H54 (cell line): ENCODE data around the gene TRPT1.

Experiments used
- DNase-seq: peaks from one replicate; pipeline ENCODE4 v3.0.0; 2011; ENCODE audit warnings: low spot score, mixed read lengths; ENCODE audit not compliant: insufficient read length
- FAIRE-seq: peaks from 3 replicates; lab custom pipeline; 2011; peaks lifted over from hg19 to GRCh38; lab: Jason Lieb, UNC
- POLR2A ChIP-seq: IDR thresholded peaks from 2 replicates; pipeline ENCODE4 v1.6.1; 2011; ENCODE audit warnings: low read depth, mild to moderate bottlenecking, low read length

Gene TRPT1

GRCh38 chr11:64244966-64245365 is 19.0 kb upstream of the TRPT1 start:
- DNase-seq (no peak), FAIRE-seq (no peak)
- TF ChIP-seq POLR2A = no peak

DNA sequence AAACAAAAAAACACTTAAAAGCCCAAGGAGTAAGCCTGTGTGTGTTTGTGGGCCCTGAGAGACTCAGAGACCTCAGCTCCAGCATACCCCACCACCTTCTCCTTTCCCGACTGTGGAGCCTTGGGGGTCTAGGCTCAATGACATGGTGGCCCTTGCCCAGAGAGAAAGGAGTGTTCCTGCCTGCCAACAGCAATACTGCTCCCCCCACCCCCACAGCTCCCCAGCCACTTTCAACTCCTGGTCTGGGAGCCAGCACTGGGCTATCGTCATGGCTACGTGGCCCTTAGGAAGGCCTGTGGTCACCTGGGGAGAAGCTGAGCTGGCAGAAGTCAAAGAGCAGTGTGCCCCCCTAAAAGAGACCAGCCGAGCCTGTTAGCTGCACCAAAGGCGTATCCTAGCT is 18.1 kb upstream of the TRPT1 start:
- DNase-seq = no peak
- no peak for FAIRE-seq
- no peak for TF ChIP-seq POLR2A

- no peak for TF ChIP-seq POLR2A
- DNase-seq (no peak), FAIRE-seq (no peak)
These were observed 17.4 kb upstream of the TRPT1 start for GRCh38 chr11:64243236-64243854.

GRCh38 chr11:64241491-64242374 is 15.7 kb upstream of the TRPT1 start:
- TF ChIP-seq POLR2A = peak; percentile 81
- DNase-seq = peak; percentile 88
- no peak for FAIRE-seq

- TF ChIP-seq POLR2A = no peak
- no peak for FAIRE-seq
- DNase-seq = peak; percentile 81
These were observed 15.2 kb upstream of the TRPT1 start for GRCh38 chr11:64241241-64241490.

DNA sequence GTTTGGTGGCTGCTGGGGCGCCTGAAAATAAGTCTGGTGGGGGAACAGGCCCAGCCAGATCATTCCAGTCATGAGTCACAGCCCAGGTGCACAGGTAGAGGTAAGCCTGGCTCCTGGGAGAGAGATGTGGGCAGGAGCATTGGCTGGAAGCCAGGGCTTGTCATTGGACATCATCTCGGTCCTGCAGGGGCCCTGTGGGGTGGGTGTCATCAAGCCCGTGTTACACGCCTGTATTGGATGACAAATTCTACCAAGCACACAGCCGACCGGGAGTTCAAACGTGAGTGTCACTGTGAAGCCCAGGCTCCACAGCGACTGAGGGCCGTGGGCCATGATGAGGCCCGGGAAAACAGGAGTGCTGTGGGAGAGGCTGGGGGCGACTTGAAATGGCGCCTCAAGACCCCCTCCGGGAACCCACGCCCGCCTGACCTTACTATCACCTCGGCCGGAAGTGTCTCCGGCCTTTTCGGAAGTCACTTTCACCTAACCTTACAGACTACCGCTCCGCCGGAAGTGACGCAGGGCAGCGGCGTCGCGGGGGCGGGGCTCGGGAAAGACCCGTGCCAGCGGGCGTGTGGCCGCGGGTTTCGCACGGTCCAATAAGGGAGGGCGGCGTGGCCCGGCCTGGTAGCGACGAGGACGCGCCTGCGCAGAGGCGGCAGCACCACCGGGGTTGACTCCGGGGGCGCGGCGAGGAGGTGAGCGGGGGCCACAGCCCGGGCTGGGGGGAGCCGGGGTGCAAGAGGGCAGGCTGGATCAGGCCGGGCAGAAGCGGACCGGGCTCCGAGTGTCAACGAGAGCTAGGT is 14.7 kb upstream of the TRPT1 start, which contains the start of gene FKBP2:
Gene FKBP2, plus strand, starts transcription at position 661 of the 806 bp plus-strand sequence. CDS start 1,293 bp downstream, outside the sequence.
- DNase-seq = peak; percentile 96
- FAIRE-seq = no peak
- peak; percentile 58 for TF ChIP-seq POLR2A

DNA sequence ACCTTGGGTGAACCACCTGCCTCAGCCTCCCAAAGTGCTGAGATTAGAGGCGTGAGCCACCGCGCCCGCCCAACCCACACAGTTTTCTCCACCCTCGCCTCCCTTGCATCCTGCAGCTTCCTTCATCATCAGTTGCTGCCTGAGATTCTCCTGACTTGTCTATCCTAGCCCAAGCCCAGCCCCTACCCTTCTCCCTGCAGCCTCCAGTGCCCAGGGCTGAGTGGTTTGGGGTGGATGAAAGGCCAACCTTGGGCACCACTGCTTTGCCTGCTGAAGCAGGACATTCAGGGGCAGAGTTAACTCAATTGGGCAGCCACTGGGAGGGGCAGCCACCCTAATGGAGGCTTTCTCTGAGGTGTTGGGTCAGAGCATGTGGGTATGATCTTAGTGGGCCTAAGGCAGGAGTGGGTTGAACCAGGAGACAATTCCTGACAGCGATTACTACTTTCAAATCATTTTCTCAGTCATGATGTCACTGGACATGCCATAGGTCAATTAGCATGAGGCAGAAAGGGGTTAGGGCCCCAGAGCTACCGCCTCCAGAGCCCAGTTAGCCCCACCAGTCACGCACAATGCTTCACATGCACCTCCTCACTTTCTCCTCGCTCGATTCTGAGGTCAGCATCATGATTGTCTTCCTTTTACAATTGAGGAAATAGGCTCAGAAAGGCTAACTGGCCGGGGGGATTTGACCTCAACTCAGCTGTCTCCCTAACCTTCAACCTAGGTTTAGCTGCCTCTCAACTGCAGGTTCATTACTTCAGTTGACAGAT is 13.9 kb upstream of the TRPT1 start:
- no peak for TF ChIP-seq POLR2A
- DNase-seq (no peak), FAIRE-seq (no peak)

GRCh38 chr11:64238999-64239398 is 13.0 kb upstream of the TRPT1 start:
- FAIRE-seq = no peak
- DNase-seq = no peak
- TF ChIP-seq POLR2A = no peak

DNA sequence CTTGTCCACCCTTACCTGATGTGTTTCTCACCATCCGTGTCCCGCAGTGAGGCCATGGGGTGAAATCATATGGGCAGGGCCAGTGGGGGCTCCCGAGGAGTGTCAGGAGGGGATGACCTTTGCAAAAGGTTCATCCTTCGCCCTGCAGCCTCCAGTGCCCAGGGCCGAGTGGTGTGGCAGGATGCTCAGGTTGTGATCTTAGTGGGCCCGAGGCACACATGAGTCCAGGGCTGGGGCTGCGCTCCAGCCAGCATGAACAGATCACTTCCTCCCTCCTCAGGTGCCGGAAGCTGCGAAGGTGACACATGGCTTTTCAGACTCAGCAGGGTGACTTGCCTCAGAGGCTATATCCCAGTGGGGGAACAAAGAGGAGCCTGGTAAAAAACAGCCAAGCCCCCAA is 12.1 kb upstream of the TRPT1 start:
- FAIRE-seq = no peak
- no peak for DNase-seq
- no peak for TF ChIP-seq POLR2A

DNA sequence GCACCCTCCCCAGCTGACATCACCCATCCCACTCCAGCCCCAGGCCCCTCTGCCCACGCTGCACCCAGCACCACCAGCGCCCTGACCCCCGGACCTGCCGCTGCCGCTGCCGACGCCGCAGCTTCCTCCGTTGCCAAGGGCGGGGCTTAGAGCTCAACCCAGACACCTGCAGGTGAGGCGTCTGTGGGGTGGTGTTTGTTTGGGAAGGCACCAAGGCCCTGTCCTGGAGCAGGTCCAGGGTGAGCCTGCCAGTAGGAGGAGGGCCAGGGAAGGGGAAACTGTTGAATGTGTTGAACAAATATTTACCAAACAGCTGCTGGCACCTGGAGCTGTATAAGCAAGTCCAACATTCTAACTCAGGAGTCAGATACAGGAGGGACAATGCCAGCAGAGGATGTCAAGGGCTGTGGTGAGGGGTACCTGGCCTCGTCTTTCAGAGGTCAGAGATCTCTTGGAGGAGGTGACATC is 11.5 kb upstream of the TRPT1 start:
- TF ChIP-seq POLR2A = no peak
- DNase-seq (no peak), FAIRE-seq (no peak)

DNA sequence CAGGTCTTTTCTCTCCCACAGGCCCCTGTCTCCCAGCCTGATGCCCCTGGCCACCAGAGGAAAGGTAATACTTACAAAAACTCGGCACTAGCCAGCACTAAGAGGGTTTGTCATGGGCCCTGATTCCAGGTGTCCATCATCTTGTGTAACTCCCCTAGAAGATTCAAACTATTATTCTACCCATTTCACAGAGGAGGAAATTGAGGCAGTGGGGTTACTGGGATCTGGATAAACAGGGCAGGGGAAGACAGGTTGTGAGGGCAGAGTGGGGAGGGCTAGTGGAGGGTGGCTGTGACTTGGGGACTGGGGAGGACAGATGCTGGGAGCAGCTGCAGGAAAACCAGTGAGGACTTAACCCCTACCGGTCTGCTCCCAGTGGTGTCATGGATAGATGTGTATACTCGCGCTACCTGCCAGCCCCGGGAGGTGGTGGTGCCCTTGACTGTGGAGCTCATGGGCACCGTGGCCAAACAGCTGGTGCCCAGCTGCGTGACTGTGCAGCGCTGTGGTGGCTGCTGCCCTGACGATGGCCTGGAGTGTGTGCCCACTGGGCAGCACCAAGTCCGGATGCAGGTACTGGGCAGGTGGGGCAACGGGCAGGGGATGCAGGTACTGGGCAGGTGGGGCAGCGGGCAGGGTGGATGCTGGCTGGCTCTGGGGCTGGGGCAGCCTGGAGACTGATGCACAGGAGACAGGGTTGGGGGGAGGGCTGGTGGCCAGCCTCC is 9.6 kb upstream of the TRPT1 start:
- FAIRE-seq (no peak), DNase-seq (no peak)
- no peak for TF ChIP-seq POLR2A

GRCh38 chr11:64234647-64235379 is 8.8 kb upstream of the TRPT1 start:
- TF ChIP-seq POLR2A = peak; percentile 43; the same call in 1 of the 2 replicates
- no peak for FAIRE-seq
- DNase-seq = no peak
